Measurements from ENCODE around the gene FADD.
"Not testable (repeated sequence)": the region's sequence is repeated elsewhere in the genome, so short reads cannot be mapped to it uniquely, and the experiment has no call there.

The FADD gene

DNA sequence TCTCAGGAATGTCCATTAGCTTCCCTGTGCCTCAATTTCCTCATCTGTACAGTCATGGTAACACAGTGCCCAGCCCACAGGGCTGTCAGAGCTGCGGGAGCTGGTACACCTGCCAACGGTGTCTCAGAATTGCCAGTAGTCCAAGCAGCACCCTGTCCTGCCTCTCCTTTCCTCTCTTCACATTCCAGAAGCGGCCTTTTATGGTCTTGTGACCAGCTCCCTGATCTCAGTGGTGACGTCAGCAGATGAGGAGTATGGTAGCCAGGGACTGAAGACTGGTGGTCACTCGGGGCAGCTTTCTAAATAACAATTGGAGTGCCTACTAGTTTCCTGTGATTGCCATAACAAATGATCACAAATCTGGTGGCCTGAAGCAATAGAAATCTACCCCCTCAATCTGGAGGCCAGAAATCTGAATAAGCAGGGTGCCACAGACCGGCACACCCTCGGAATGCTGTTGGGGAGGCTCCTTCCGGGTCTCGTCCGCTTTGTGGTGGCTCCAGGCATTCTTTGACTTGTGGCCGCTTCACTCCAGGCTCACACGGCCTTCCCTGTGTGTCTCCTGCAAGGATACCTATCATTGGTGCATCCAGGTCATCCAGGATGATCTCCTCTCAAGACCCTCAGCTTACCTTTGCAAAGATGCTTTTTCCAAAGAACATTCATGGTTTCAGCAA, 2.1 kb downstream of the FADD start:
- no peak for DNase-seq (ENCODE audit: low read depth, low spot score)

GRCh38 chr11:70205766-70206165, 2.7 kb downstream of the FADD start:
- DNase-seq (ENCODE audit: low read depth, low spot score): no peak

DNA sequence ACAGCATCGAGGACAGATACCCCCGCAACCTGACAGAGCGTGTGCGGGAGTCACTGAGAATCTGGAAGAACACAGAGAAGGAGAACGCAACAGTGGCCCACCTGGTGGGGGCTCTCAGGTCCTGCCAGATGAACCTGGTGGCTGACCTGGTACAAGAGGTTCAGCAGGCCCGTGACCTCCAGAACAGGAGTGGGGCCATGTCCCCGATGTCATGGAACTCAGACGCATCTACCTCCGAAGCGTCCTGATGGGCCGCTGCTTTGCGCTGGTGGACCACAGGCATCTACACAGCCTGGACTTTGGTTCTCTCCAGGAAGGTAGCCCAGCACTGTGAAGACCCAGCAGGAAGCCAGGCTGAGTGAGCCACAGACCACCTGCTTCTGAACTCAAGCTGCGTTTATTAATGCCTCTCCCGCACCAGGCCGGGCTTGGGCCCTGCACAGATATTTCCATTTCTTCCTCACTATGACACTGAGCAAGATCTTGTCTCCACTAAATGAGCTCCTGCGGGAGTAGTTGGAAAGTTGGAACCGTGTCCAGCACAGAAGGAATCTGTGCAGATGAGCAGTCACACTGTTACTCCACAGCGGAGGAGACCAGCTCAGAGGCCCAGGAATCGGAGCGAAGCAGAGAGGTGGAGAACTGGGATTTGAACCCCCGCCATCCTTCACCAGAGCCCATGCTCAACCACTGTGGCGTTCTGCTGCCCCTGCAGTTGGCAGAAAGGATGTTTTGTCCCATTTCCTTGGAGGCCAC, 3.3 kb downstream of the FADD start:
- no peak for DNase-seq (ENCODE audit: low read depth, low spot score)

DNA sequence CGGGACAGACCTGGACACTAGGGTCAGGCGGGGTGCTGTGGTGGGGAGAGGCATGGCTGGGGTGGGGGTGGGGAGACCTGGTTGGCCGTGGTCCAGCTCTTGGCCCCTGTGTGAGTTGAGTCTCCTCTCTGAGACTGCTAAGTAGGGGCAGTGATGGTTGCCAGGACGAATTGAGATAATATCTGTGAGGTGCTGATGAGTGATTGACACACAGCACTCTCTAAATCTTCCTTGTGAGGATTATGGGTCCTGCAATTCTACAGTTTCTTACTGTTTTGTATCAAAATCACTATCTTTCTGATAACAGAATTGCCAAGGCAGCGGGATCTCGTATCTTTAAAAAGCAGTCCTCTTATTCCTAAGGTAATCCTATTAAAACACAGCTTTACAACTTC, 3.9 kb downstream of the FADD start:
- no peak for DNase-seq (ENCODE audit: low read depth, low spot score)

DNA sequence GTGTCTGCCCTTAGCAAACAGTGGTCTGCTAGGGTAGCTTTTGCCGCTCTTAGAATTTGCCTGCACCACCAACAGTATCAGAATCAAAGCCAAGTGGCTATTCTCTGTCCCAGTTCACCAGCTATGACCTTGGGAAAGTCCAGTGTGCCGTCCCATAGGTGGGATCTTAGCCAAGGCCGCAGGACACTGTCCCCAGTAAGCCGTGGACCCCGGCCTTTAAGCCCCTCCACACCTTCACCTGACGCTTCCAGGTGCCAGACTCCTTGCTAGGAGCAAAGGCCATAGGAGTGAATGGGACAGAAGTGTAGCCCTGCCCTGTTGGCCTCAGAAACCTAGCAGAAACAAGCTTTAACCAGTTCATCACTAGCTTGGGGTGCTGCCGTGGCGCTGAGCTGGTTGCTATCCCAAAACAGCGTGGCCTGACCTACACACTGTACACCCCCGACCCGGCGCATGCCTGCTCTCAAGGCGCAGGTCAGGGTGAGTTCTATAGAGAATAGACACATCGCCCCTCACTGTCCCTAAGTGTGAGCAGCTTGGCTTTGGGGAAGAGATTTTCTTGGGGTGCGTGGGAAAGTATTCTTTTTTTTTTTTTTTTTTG, 4.5 kb downstream of the FADD start:
- DNase-seq (ENCODE audit: low read depth, low spot score): no peak

DNA sequence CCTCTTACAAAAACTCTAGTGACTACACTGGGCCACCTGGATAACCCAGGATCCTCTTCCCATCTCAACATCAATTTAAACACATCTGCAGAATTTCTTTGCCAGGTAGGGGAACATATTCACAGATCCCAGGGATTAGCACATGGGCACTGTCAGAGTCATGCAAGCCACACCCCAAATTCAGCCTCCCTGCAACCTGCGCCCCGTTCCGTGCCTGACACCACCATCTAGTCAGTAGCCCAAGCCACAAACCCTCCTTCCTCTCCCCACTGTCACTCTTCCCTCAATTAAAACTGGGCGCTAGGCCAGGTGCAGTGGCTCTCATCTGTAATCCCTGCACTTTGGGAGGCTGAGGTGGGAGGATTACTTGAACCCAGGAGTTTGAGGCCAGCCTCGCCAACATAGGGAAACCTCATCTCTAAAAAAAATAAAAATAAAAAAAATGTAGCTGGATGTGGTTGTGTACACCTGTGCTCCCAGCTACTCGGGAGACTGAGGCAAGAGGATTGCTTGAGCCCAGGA, 6.4 kb downstream of the FADD start:
- DNase-seq (ENCODE audit: low read depth, low spot score): no peak

- no peak for DNase-seq (ENCODE audit: low read depth, low spot score)
Observed at GRCh38 chr11:70210051-70210501, 7.0 kb downstream of the FADD start.

DNA sequence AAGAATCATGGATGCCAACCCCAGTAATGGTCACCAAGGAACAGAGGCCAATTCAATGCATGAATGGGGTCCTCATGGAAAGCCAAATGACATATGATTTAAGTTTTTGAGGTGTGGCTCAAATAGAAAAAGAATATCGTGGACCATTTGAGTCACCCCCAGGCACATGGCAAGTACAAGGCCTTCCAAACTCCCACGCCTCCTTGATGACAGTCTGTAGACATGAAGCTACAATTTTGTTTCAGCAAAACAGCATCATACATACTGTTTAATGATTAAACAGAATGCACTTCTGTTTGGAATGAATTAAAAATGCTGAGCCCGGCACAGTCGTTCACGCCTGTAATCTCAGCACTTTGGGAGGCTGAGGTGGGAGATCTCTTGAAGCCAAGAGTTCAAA, 7.4 kb downstream of the FADD start:
- no peak for DNase-seq (ENCODE audit: low read depth, low spot score)

DNA sequence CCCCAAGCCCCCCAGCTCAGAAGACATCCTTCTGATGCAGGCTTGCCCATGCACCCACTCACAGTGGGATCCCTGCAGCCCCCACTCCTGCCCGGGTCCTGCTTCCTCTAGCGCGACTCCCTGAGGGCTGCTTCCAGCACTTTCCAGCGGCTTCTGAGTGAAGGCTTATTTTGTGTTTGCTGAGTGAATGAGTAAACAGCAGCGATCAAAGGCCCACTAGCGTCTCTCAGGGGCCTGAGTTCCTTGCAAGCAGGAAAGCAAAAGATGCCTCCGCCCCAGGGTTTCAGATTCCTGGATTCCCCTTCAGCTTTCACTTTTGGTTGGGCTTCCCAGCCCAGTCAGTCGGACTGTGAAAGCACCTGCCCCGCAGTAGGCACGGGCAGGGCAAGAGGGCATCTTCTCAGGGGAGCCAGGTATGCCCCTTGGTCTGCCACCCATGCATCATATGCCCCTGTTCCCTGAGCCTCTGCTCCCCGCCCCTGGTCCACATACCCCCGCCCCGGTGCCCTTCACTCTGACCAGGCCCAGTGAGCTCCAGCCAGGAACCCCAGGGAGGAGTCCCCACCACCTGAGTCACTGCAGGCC, 9.2 kb downstream of the FADD start:
- no peak for DNase-seq (ENCODE audit: low read depth, low spot score)

- DNase-seq (ENCODE audit: low read depth, low spot score): not testable (repeated sequence)
Observed at GRCh38 chr11:70217388-70217787, 14.3 kb downstream of the FADD start.

DNA sequence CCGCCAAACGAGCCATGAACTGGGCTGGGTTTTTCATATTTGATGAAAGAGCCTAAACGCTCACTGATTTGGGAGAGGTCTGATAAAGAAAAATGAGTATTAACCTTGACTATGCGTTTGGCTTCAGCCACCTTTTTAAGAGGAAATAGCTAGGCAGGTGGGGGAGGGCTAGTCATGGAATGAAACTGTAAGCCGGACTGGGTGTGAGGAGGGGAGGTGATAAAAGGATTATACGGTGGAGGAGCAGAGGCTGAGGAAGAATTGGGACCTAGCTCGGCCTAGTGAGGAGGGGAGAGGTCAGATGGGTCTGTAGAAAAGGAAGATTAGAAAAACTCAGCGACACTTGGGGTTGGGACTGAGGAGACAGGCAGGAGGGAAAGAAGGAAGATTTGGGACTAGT, 15.0 kb downstream of the FADD start:
- not testable (repeated sequence) for DNase-seq (ENCODE audit: low read depth, low spot score)

DNA sequence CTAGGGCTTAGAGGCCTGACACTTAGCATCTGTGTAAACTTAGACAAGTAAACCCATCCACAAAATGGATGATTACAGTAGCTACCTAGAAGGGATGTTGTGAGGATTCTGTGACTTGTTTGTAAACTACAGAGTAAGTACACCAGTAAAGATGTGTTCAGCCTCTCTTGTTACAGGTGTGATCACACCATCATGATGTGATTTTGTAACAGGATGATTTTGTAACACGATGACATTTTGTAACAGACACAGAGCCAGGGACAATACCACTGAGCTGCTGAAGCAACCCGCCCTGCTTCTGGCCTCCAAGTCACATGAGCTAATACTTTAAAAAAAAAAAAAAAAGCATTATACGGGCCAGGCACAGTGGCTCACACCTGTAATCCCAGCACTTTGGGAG, 17.0 kb downstream of the FADD start:
- DNase-seq (ENCODE audit: low read depth, low spot score): no peak

- no peak for DNase-seq (ENCODE audit: low read depth, low spot score)
Observed at GRCh38 chr11:70220920-70221319, 17.8 kb downstream of the FADD start.

GRCh38 chr11:70225681-70226177, 22.6 kb downstream of the FADD start:
- no peak for DNase-seq (ENCODE audit: low read depth, low spot score)

DNA sequence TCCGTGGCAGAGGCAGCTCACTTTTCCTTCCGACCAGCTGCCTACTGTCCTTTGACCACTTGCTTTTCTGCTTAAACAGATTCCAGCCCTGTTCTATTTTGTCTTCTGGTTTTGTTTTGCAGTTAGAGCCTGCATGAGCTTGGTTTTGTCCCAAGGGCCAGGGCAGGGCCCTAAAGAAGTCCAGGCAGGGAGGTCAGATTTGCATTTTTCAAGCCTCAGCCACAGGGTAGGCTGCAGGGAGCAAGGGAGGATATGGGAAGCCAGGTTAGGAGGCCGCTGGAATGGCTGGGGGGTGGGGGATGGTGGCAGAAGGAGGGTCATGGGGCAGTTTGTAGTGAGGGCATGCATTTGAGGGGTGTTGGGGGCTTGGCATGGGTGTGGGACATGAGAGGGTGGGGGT, 23.1 kb downstream of the FADD start:
- no peak for DNase-seq (ENCODE audit: low read depth, low spot score)

DNA sequence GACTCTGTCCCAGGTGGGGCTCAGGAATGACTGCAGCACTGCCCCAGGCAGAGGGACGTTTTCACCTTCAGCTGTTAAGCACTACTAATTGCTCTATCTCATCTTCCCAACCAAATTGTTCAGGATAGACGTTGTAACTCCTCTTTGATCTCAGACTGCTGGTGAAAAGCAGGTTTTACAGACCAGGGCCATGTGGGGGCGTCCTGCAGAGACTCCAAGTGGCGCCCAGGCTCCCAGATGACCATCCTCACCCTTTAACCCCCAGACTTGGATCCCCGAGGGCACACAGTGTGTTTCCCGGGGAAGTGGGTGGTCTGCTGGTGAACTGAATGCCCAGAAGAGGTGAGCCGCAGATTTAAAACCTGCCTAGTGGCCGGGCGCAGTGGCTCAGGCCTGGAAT, 23.9 kb downstream of the FADD start:
- no peak for DNase-seq (ENCODE audit: low read depth, low spot score)

DNA sequence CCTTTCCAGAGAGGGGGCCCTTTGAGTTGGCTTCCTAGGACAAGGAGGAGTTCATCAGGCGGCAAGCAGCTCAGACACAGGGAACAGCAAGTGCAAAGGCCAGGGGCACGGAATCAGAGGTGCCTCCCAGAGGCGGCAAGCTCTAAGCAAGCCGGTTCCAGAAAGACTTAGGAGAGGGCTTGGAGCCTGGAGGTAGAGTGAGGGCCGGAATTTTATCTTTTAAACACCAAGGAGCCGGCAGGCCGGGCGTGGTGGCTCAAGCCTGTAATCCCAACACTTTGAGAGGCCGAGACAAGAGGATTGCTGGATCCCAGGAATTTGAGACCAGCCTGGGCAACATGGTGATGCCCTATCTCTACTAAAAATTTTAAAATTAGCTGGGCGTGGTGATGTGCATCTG, 26.6 kb downstream of the FADD start:
- DNase-seq (ENCODE audit: low read depth, low spot score): no peak

DNA sequence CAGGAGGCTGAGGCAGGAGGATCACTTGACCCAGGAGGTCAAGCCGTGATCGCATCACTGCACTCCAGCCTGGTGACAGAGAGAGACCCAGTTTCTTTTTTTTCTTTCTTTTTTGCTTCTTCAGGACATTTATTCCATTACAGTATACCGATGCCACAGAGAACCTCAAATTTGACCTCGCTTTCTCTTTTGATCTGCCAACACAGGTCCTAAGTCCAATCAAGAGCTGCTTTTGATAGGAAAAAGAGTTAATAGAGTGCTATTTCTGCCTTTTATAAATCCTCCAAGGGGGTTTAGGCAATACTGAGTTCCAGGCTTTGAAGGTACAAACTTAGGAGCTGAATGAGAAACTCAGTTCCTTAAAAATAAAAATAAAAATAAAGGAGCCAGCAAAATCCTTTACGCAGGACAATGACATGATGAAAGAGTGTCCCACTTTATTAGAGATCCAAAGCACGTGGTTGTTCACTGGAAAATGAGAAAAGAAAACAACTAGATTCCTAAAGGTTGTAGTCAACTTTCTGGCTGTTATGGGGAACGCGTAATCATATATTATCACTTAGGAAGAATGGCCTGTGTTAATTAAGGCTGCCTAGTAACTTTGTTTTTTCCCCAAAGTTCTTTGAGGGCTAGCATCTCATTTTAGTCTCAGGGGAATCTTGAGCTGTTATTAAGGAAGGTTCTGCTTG, 27.2 kb downstream of the FADD start:
- no peak for DNase-seq (ENCODE audit: low read depth, low spot score)

GRCh38 chr11:70230840-70231710, 28.0 kb downstream of the FADD start:
- no peak for DNase-seq (ENCODE audit: low read depth, low spot score)

DNA sequence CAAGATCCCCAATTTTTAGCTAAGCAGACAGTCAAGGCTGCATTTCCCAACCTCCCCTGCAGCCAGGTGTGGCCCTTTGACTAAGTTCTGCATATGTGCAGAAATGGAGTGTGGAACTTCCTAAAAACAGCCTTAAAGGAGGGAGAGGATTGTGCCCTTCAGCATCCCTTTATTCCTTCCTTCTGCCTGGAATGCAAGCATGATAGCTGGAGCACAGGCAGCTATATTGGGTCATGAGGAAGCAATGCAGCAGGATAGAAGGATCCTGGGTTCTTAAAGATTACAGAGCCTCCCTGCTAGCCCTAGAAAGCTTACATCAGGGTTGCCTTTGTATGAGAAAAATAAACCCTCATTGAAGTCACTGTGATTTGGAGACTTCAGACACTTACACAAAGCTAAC, 29.9 kb downstream of the FADD start:
- no peak for DNase-seq (ENCODE audit: low read depth, low spot score)

GRCh38 chr11:70233511-70233934, 30.4 kb downstream of the FADD start:
- DNase-seq (ENCODE audit: low read depth, low spot score): no peak

Data from activated naive CD8-positive, alpha-beta T cell treated with anti-CD3 and anti-CD28 coated beads, Interleukin-2, amount 50 U/mL, for 16 hours (primary cell).